ENCODE measurements around the gene CWC25.
"Not testable (repeated sequence)": the region's sequence is repeated elsewhere in the genome, so short reads cannot be mapped to it uniquely, and the experiment has no call there.

- not testable (repeated sequence) for TF ChIP-seq CTCF, POLR2A (IDR thresholded peaks at IDR 0.05)
Measured at GRCh38 chr17:38855101-38855714, 30.1 kb upstream of the CWC25 start.
